ENCODE measurements around the gene NUP93.
A peak's percentile ranks its signal among the peaks of the same experiment; 100 is the strongest.

Gene NUP93

DNA sequence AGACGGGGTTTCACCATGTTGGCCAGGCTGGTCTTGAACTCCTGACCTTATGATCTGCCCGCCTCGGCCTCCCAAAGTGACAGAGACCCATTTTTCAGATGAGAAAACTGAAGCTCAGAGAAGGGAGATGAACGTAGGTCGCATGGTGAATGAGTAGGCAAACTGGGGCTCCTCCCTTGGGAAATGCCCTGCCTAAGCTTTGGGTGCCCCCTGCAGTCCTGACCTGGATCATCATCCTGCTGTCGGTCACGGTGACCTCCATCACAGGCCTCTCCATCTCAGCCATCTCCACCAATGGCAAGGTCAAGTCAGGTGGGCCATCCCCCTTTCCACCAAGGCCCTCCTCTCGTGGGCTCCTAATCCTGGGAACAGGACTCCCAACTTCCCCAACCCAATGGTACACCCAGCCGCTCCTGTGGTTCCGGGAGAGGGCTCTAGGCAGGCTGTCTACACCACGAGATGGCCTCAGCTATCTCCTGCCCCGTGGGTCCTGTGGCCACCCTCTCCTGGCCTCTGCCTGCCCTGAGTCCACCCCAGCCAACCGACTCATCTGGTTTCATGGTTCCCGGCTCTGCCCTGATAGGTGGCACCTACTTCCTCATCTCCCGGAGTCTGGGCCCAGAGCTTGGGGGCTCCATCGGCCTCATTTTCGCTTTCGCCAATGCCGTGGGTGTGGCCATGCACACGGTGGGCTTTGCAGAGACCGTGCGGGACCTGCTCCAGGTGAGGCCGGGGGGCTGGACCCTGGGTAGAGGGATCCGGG, 139.8 kb downstream of the NUP93 start:
- FAIRE-seq (no peak), DNase-seq (ENCODE audit: insufficient read length, low spot score) (peak; percentile 62)
- TF ChIP-seq POLR2A (IDR thresholded peaks at IDR 0.05; ENCODE audit: low read depth, low read length): no peak

- DNase-seq (ENCODE audit: insufficient read length, low spot score): no peak
- no peak for TF ChIP-seq POLR2A (IDR thresholded peaks at IDR 0.05; ENCODE audit: low read depth, low read length)
- no peak for FAIRE-seq
Measured at GRCh38 chr16:56870276-56870888, 140.5 kb downstream of the NUP93 start.

DNA sequence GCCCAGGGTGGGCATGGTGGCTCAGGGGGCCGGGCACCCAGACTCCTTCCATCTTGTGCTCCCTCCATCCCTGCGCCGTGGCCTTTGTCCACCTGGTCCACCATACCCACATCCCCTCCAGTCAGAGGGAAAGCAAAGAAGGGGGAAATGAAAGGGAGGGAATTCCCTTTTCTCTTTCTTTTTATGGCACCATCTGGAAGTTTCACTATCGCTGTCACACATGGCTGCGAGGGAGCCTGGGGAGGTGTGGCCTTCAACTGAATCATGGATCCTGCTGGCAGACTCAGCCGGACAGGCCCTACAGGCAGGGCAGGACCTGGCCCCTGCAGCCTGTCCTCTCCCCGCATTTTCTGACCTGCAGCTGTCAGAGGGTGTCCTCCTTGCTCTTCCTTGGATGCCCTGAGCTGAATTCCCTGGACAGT, 141.3 kb downstream of the NUP93 start:
- no peak for TF ChIP-seq POLR2A (IDR thresholded peaks at IDR 0.05; ENCODE audit: low read depth, low read length)
- DNase-seq (ENCODE audit: insufficient read length, low spot score): no peak
- FAIRE-seq: no peak

- TF ChIP-seq POLR2A (IDR thresholded peaks at IDR 0.05; ENCODE audit: low read depth, low read length): no peak
- DNase-seq (ENCODE audit: insufficient read length, low spot score): no peak
- no peak for FAIRE-seq
Measured at GRCh38 chr16:56872863-56873391, 143.0 kb downstream of the NUP93 start.

- TF ChIP-seq POLR2A (IDR thresholded peaks at IDR 0.05; ENCODE audit: low read depth, low read length): no peak
- FAIRE-seq (no peak), DNase-seq (ENCODE audit: insufficient read length, low spot score) (no peak)
Measured at GRCh38 chr16:56874800-56875199, 144.9 kb downstream of the NUP93 start.

GRCh38 chr16:56876048-56876447, 146.1 kb downstream of the NUP93 start:
- DNase-seq (ENCODE audit: insufficient read length, low spot score) (no peak), FAIRE-seq (no peak)
- no peak for TF ChIP-seq POLR2A (IDR thresholded peaks at IDR 0.05; ENCODE audit: low read depth, low read length)

- no peak for DNase-seq (ENCODE audit: insufficient read length, low spot score)
- TF ChIP-seq POLR2A (IDR thresholded peaks at IDR 0.05; ENCODE audit: low read depth, low read length): no peak
- FAIRE-seq: no peak
Measured at GRCh38 chr16:56877486-56878182, 147.7 kb downstream of the NUP93 start.

GRCh38 chr16:56878282-56878854, 148.4 kb downstream of the NUP93 start:
- TF ChIP-seq POLR2A (IDR thresholded peaks at IDR 0.05; ENCODE audit: low read depth, low read length): no peak
- FAIRE-seq (no peak), DNase-seq (ENCODE audit: insufficient read length, low spot score) (no peak)

GRCh38 chr16:56879276-56879675, 149.3 kb downstream of the NUP93 start:
- FAIRE-seq (no peak), DNase-seq (ENCODE audit: insufficient read length, low spot score) (no peak)
- TF ChIP-seq POLR2A (IDR thresholded peaks at IDR 0.05; ENCODE audit: low read depth, low read length): no peak

DNA sequence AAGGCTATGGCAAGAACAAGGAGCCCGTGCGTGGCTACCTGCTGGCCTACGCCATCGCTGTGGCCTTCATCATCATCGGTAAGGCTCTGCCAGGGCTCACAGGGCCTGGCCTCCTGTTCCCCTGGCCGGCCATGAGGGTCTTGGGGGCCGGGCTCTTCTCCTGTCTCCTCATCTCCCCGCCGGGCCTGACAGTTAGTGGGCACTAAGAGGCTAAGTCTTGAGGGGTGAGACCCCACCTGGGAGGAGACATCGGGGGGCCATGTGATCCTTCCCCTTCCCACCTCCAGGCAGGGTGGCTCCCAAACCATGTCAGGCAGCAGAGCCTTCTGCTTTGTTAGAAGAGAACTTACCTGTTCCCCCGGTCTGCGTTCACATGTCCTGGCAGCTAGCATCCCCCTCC, 150.2 kb downstream of the NUP93 start:
- FAIRE-seq (no peak), DNase-seq (ENCODE audit: insufficient read length, low spot score) (no peak)
- TF ChIP-seq POLR2A (IDR thresholded peaks at IDR 0.05; ENCODE audit: low read depth, low read length): no peak

DNA sequence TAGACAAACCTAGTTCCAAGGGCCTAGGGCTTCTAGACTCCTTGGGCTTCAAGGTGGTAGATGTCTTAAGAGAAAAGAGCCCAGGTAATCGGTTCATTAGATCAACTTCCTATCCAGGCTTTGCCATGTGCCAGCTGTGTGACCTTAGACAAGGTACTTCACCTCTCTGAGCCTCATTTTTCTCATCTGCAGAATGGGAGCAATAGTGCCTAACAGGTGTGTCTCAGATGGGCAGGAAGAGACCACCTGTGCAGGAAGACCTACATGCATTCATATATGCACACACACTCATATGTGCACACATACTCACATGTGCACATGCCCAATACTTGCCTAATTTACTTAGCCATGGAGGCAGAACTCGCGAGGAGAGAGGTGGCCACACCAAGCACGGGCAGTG, 150.8 kb downstream of the NUP93 start:
- no peak for DNase-seq (ENCODE audit: insufficient read length, low spot score)
- FAIRE-seq: no peak
- TF ChIP-seq POLR2A (IDR thresholded peaks at IDR 0.05; ENCODE audit: low read depth, low read length): no peak

DNA sequence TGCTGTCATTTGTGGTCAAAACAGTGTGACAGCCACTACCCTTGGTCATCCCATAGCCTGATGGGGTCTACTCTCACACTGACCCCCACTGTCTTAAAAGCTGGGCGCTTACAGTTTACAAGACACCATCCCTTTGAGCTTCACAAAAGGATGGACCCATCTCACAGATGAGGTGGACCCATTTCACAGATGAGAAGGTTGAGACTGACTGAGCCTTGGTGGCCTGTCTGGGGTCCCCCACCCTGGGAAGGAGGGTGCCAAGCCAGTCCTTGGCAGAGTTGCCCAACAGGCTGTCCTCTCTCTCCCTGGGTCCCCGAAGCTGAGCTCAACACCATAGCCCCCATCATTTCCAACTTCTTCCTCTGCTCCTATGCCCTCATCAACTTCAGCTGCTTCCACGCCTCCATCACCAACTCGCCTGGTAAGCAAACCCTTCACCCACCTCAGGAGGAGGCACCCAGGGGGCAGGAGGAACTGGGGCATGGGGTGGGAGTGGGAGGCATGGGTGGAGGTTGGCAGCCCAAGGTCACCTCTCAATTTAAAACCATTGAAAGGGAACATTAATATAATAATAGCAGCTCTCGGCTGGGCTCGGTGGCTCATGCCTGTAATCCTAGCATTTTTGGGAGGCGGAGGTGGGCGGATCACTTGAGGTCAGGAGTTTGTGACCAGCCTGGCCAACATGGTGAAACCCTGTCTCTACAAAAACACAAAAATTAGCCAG, 152.3 kb downstream of the NUP93 start:
- DNase-seq (ENCODE audit: insufficient read length, low spot score) (no peak), FAIRE-seq (no peak)
- no peak for TF ChIP-seq POLR2A (IDR thresholded peaks at IDR 0.05; ENCODE audit: low read depth, low read length)

GRCh38 chr16:56883586-56883985, 153.7 kb downstream of the NUP93 start:
- no peak for TF ChIP-seq POLR2A (IDR thresholded peaks at IDR 0.05; ENCODE audit: low read depth, low read length)
- DNase-seq (ENCODE audit: insufficient read length, low spot score): no peak
- no peak for FAIRE-seq
